K562 (cell line): Measurements from ENCODE around the gene TSPOAP1. TPM values are rescaled to one million over a fixed set of nuclear protein-coding genes. Genes with fewer than 3 reads are reported as not detected.

Experiments
- ATAC-seq: fragments of 200-7000 bp; cut with Tn5 transposase; 3 replicates; pipeline ENCODE4 v1.9.1; 2020; ENCODE audit warnings: moderate library complexity
- BruUV-seq: library from RNA; stranded (reverse); fragments of 400-500 nt; replicated peaks from 2 replicates; lab custom pipeline; 2021; lab: Mats Ljungman, UMichigan
- CTCF ChIA-PET: fragments of 300-600 bp; formaldehyde crosslinking; extraction: SDS; loops from one replicate; lab custom pipeline; 2021; ENCODE audit warnings: low intra/inter-chr PET ratio; lab: Yijun Ruan, JAX
- POLR2A ChIA-PET: fragments of 300-600, 350-650 bp; sonication (Branson Sonifier 250); formaldehyde crosslinking; extraction: SDS; loops from one replicate; lab custom pipeline; 2021; ENCODE audit warnings: antibody characterized with exemption, inconsistent platforms; lab: Yijun Ruan, JAX
- DNase-seq, 4 experiments: peaks; one replicate each; pipeline versions ENCODE4 v3.0.0 to v3.0.0-alpha.2; 2011 to 2018; ENCODE audit warnings: low spot score in 3 of 4, mixed read lengths in 3 of 4; ENCODE audit errors: extremely low read depth in 1 of 4
- FAIRE-seq: peaks from 2 replicates; lab custom pipeline; 2011; peaks lifted over from hg19 to GRCh38; lab: Jason Lieb, UNC
- H2AFZ ChIP-seq: 2 replicates; pipeline ENCODE4 v1.6.0; 2011; ENCODE audit warnings: low read depth, low read length, control low read depth, inconsistent platforms
- H3K27ac ChIP-seq: fragments of 200-600 bp; 3 replicates; pipeline ENCODE4 v1.8.0; 2011; ENCODE audit warnings: low read depth, mild to moderate bottlenecking, control low read depth, inconsistent platforms, low read length, moderate library complexity, mixed read lengths; ENCODE audit errors: extremely low read depth
- H3K27me3 ChIP-seq, 2 experiments: fragments of 300-600 bp in 1 of 2; 2 replicates in 1 of 2; 3 replicates in 1 of 2; pipeline versions ENCODE4 v1.6.0 to v1.8.0; 2011; ENCODE audit warnings: inconsistent platforms in 2 of 2, low read length in 2 of 2, mild to moderate bottlenecking in 1 of 2, mixed read lengths in 1 of 2, moderate library complexity in 1 of 2; ENCODE audit not compliant: control insufficient read depth in 2 of 2, insufficient read depth in 2 of 2
- H3K36me3 ChIP-seq: fragments of 300-600 bp; 3 replicates; pipeline ENCODE4 v1.8.0; 2011; ENCODE audit warnings: mild to moderate bottlenecking, low read length, inconsistent platforms; ENCODE audit not compliant: control insufficient read depth, insufficient read depth
- H3K4me1 ChIP-seq, 2 experiments: fragments of 200-600 bp in 1 of 2; replicated peaks in 1 of 2; 2 replicates in 1 of 2; 3 replicates in 1 of 2; pipeline versions ENCODE4 v1.5.1 to v1.8.0; 2011; ENCODE audit warnings: inconsistent platforms in 2 of 2, low read length in 2 of 2, mild to moderate bottlenecking in 1 of 2, mixed read lengths in 1 of 2, moderate library complexity in 1 of 2; ENCODE audit not compliant: control insufficient read depth in 2 of 2, insufficient read depth in 2 of 2
- H3K4me2 ChIP-seq: 2 replicates; pipeline ENCODE4 v1.6.1; 2011; ENCODE audit warnings: low read length, control low read depth, inconsistent platforms, mixed read lengths; ENCODE audit not compliant: insufficient read depth
- H3K4me3 ChIP-seq: fragments of 200-600 bp; sonication (generic), shearing (Covaris generic); 2 replicates; pipeline ENCODE4 v1.5.1; 2016; ENCODE audit warnings: control low read depth, inconsistent platforms
- H3K79me2 ChIP-seq: fragments of 200-600 bp; 3 replicates; pipeline ENCODE4 v1.8.0; 2011; ENCODE audit warnings: low read length, inconsistent platforms; ENCODE audit not compliant: control insufficient read depth, insufficient read depth
- H3K9ac ChIP-seq, 2 experiments: 2 replicates each; pipeline versions ENCODE4 v1.6.0 to v1.6.1; 2011; ENCODE audit warnings: low read depth in 2 of 2, low read length in 2 of 2, control low read depth in 1 of 2, inconsistent platforms in 1 of 2, mild to moderate bottlenecking in 1 of 2, mixed read lengths in 1 of 2; ENCODE audit not compliant: insufficient read depth in 1 of 2
- H3K9me1 ChIP-seq: one replicate; pipeline ENCODE4 v1.6.0; 2011; ENCODE audit warnings: inconsistent platforms, mild to moderate bottlenecking, low read length, moderate library complexity; ENCODE audit not compliant: control insufficient read depth, insufficient read depth
- H3K9me3 ChIP-seq: replicated peaks from 2 replicates; pipeline ENCODE4 v1.5.1; 2011; ENCODE audit warnings: low read depth, low read length, inconsistent platforms; ENCODE audit not compliant: control insufficient read depth, insufficient read depth
- H4K20me1 ChIP-seq: replicated peaks from 2 replicates; pipeline ENCODE4 v1.6.1; 2011; ENCODE audit warnings: low read length, inconsistent platforms, mixed read lengths; ENCODE audit not compliant: control insufficient read depth, insufficient read depth
- ARID2 ChIP-seq: fragments of 450-650 bp; IDR thresholded peaks from 2 replicates; pipeline ENCODE4 v1.6.1; 2017; ENCODE audit warnings: antibody characterized with exemption, mild to moderate bottlenecking
- BRF1 ChIP-seq: IDR thresholded peaks from 3 replicates; pipeline ENCODE4 v1.6.1; 2011; ENCODE audit warnings: borderline replicate concordance, mild to moderate bottlenecking; ENCODE audit not compliant: insufficient read length; ENCODE audit errors: extremely low read depth
- DDX20 ChIP-seq: fragments of 450-650 bp; IDR thresholded peaks from 2 replicates; pipeline ENCODE4 v1.6.1; 2016; ENCODE audit warnings: missing genetic modification characterization, low read depth, mild to moderate bottlenecking, missing compliant biosample characterization, moderate library complexity
- HDAC3 ChIP-seq: fragments of 450-650 bp; IDR thresholded peaks from 2 replicates; pipeline ENCODE4 v1.6.1; 2018; ENCODE audit warnings: borderline replicate concordance, mild to moderate bottlenecking, moderate library complexity; ENCODE audit not compliant: partially characterized antibody
- MCM5 ChIP-seq: fragments of 450-650 bp; IDR thresholded peaks from 2 replicates; pipeline ENCODE4 v1.6.1; 2016; ENCODE audit warnings: low read depth
- MYC ChIP-seq, 2 experiments: fragments of 250-450 bp in 1 of 2; sonication (Bioruptor Pico) in 1 of 2; IDR thresholded peaks; 2 replicates each; pipeline versions ENCODE4 v1.5.1 to v1.6.1; 2012 to 2021; ENCODE audit warnings: low read depth in 2 of 2, borderline replicate concordance in 1 of 2, improper control_type of control experiment in 1 of 2, low read length in 1 of 2, mild to moderate bottlenecking in 1 of 2, moderate library complexity in 1 of 2
- PURB ChIP-seq: sonication (generic); formaldehyde crosslinking; IDR thresholded peaks from 2 replicates; pipeline ENCODE4 v1.9.0; 2021; ENCODE audit warnings: low read depth, mild to moderate bottlenecking, missing genetic modification reagents
- SRSF1 ChIP-seq: fragments of 200-400 bp; formaldehyde crosslinking; IDR thresholded peaks from 2 replicates; pipeline ENCODE4 v1.6.1; 2017; ENCODE audit warnings: mild to moderate bottlenecking, low read depth, low read length, moderate library complexity
- STAG1 ChIP-seq: sonication (generic); formaldehyde crosslinking; IDR thresholded peaks from 2 replicates; pipeline ENCODE4 v1.5.0; 2020; ENCODE audit warnings: missing genetic modification reagents, borderline replicate concordance
- YY1 ChIP-seq, 3 experiments: IDR thresholded peaks; 2 replicates each; pipeline ENCODE4 v1.6.1; 2011; ENCODE audit warnings: low read length in 2 of 3, mild to moderate bottlenecking in 2 of 3, moderate library complexity in 2 of 3, borderline replicate concordance in 1 of 3, control low read depth in 1 of 3, low read depth in 1 of 3; ENCODE audit not compliant: insufficient read depth in 3 of 3, insufficient replicate concordance in 2 of 3, control insufficient read depth in 1 of 3, insufficient read length in 1 of 3; ENCODE audit errors: extremely low read depth in 1 of 3
- ZNF282 ChIP-seq: sonication (generic); formaldehyde crosslinking; IDR thresholded peaks from 2 replicates; pipeline ENCODE4 v1.8.1; 2023; ENCODE audit warnings: missing genetic modification reagents
- WGBS: fragments of 100-300 bp; shearing (Covaris generic); methylation state at CpG from one replicate; pipeline ENCODE4 v1.1.6; 2016; ENCODE audit warnings: low coverage, mixed read lengths; ENCODE audit not compliant: insufficient coverage; ENCODE audit errors: missing lambda C conversion rate; 5-methylcytosine and 5-hydroxymethylcytosine counted together
- in situ Hi-C: fragments of 300-500 bp; cut with MboI; formaldehyde crosslinking; loops from 4 replicates; pipeline ENCODE4 v1.15.0; 2018; ENCODE audit warnings: inconsistent platforms, mixed read lengths
- intact Hi-C: fragments of 100-400 bp; cut with micrococcal nuclease; formaldehyde crosslinking; loops from 2 replicates; pipeline ENCODE4 v1.14.2; 2022
- polyA plus RNA-seq, 8 experiments: library from polyadenylated mRNA; depleted of rRNA in 4 of 8; stranded (reverse) in 5 of 8; unstranded in 3 of 8; fragments of >200 nt; fragmentation: Nextera tagmentation in 2 of 8; fragmentation: Illumina TruSeq in 1 of 8; extraction: Ambion mirVana in 2 of 8; extraction: Trizol in 1 of 8; gene quantifications; 2 replicates each; pipeline versions ENCODE4 v1.2.1 to v1.2.3, GENCODE V29; 2011 to 2014; ENCODE audit warnings: inconsistent platforms in 1 of 8, missing spikeins in 1 of 8
- total RNA-seq, 7 experiments: library from RNA; depleted of rRNA in 6 of 7; stranded (reverse); fragments of >200 nt in 6 of 7; fragmentation: Illumina TruSeq in 2 of 7; extraction: Trizol in 2 of 7; gene quantifications; 2 replicates each; pipeline versions ENCODE4 v1.2.1 to v1.2.3, GENCODE V29; 2011 to 2021; ENCODE audit warnings: low replicate concordance in 1 of 7
- TF ChIP-seq, protein P1 (sequence below): sonication (generic); formaldehyde crosslinking; IDR thresholded peaks from 2 replicates; pipeline ENCODE4 v1.8.1; 2023; ENCODE audit warnings: mild to moderate bottlenecking, missing genetic modification reagents
- TF ChIP-seq, protein P2 (sequence below): sonication (generic); formaldehyde crosslinking; IDR thresholded peaks from 2 replicates; pipeline ENCODE4 v1.8.0; 2023; ENCODE audit warnings: mild to moderate bottlenecking, missing genetic modification reagents
- TF ChIP-seq, protein P3 (sequence below): fragments of 450-650 bp; formaldehyde crosslinking; IDR thresholded peaks from 2 replicates; pipeline ENCODE4 v1.4.0; 2022; ENCODE audit warnings: missing genetic modification characterization

TSPOAP1 gene
- total and polyA plus RNA-seq, 9 of the 15 experiments (the other 6 are each of a cell fraction or from before 2014, with no cell fraction given): 0.87 to 3.9 (median 1.8) TPM; not detected in 2

DNA sequence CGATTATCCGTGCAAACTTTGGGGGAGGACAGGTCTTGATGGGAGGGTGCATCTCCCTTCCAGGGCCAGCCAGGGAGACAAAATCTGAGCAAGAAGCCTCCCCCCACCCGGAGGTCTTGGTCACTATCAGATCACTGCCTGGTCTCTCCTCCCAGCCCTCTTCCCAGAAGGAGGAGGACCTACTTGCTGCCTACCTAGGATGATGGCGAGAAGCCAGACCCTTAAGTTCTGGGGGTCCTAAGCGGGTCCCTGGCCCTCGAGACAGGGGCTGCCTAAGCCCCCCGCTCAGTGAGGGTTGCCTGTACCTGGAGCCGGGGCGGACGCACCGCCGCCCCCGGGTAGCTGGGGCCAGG lies 4.6 kb downstream of the TSPOAP1 start:
- POLR2A ChIA-PET: interaction anchor here (1.0 kb wide), 1 partner anchor 109 kb away, joined by 3 read pairs; no protein-coding TSS in a partner anchor
- Histone ChIP-seq H3K79me2 (peaks cover 14% of the 10 kb centered on the region), H3K27me3 (no peaks in the 10 kb centered on the region), H3K9ac (no peak overlapping the region), H3K9me1 (peaks cover 3% of the 10 kb centered on the region), H3K36me3 (no peaks in the 10 kb centered on the region), H3K4me2 (no peak overlapping the region), H3K9me3 (no peaks in the 10 kb centered on the region), H4K20me1 (peaks cover 6% of the 10 kb centered on the region), H3K27ac (no peak overlapping the region), H3K4me3 (no peak overlapping the region), H2AFZ (no peak overlapping the region), H3K4me1 (peaks cover 13 to 60% of the 10 kb centered on the region in 2 experiments)
- ATAC-seq: no peak
- CTCF ChIA-PET: no interaction called here
- DNase-seq: no peak
- no TSS peak for BruUV-seq
- in situ Hi-C loops (no loop called here), intact Hi-C loops (no loop called here)
- WGBS: 61% methylated on average over 10 of the region's 13 CpGs
- no peak for FAIRE-seq
- TF ChIP-seq, protein P1, sequence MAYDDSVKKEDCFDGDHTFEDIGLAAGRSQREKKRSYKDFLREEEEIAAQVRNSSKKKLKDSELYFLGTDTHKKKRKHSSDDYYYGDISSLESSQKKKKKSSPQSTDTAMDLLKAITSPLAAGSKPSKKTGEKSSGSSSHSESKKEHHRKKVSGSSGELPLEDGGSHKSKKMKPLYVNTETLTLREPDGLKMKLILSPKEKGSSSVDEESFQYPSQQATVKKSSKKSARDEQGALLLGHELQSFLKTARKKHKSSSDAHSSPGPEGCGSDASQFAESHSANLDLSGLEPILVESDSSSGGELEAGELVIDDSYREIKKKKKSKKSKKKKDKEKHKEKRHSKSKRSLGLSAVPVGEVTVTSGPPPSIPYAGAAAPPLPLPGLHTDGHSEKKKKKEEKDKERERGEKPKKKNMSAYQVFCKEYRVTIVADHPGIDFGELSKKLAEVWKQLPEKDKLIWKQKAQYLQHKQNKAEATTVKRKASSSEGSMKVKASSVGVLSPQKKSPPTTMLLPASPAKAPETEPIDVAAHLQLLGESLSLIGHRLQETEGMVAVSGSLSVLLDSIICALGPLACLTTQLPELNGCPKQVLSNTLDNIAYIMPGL (CRISPR knock-in tag): no peak
- TF ChIP-seq BRF1 (no peak), MYC (IDR thresholded peaks at IDR 0.05; ENCODE audit: low read depth, low read length) (no peak), MYC (CRISPR knock-in tag; IDR thresholded peaks at IDR 0.05; ENCODE audit: borderline replicate concordance, low read depth) (no peak), DDX20 (no peak), HDAC3 (no peak), YY1 (IDR thresholded peaks at IDR 0.05; ENCODE audit: borderline replicate concordance in 1 of 3, control insufficient read depth in 1 of 3, extremely low read depth in 1 of 3, insufficient read depth in 3 of 3, insufficient read length in 1 of 3, insufficient replicate concordance in 2 of 3, low read depth in 1 of 3, low read length in 2 of 3) (no peak), MCM5 (no peak), SRSF1 (no peak), PURB (CRISPR knock-in tag) (no peak), ARID2 (no peak), STAG1 (CRISPR knock-in tag) (no peak), ZNF282 (CRISPR knock-in tag) (no peak)
- TF ChIP-seq, protein P2, sequence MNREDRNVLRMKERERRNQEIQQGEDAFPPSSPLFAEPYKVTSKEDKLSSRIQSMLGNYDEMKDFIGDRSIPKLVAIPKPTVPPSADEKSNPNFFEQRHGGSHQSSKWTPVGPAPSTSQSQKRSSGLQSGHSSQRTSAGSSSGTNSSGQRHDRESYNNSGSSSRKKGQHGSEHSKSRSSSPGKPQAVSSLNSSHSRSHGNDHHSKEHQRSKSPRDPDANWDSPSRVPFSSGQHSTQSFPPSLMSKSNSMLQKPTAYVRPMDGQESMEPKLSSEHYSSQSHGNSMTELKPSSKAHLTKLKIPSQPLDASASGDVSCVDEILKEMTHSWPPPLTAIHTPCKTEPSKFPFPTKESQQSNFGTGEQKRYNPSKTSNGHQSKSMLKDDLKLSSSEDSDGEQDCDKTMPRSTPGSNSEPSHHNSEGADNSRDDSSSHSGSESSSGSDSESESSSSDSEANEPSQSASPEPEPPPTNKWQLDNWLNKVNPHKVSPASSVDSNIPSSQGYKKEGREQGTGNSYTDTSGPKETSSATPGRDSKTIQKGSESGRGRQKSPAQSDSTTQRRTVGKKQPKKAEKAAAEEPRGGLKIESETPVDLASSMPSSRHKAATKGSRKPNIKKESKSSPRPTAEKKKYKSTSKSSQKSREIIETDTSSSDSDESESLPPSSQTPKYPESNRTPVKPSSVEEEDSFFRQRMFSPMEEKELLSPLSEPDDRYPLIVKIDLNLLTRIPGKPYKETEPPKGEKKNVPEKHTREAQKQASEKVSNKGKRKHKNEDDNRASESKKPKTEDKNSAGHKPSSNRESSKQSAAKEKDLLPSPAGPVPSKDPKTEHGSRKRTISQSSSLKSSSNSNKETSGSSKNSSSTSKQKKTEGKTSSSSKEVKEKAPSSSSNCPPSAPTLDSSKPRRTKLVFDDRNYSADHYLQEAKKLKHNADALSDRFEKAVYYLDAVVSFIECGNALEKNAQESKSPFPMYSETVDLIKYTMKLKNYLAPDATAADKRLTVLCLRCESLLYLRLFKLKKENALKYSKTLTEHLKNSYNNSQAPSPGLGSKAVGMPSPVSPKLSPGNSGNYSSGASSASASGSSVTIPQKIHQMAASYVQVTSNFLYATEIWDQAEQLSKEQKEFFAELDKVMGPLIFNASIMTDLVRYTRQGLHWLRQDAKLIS (CRISPR knock-in tag): no peak
- TF ChIP-seq, protein P3, sequence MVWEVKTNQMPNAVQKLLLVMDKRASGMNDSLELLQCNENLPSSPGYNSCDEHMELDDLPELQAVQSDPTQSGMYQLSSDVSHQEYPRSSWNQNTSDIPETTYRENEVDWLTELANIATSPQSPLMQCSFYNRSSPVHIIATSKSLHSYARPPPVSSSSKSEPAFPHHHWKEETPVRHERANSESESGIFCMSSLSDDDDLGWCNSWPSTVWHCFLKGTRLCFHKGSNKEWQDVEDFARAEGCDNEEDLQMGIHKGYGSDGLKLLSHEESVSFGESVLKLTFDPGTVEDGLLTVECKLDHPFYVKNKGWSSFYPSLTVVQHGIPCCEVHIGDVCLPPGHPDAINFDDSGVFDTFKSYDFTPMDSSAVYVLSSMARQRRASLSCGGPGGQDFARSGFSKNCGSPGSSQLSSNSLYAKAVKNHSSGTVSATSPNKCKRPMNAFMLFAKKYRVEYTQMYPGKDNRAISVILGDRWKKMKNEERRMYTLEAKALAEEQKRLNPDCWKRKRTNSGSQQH (CRISPR knock-in tag): no peak
